ENCODE measurements around the gene MFAP2. TPM values are rescaled to one million over a fixed set of nuclear protein-coding genes. Genes with fewer than 3 reads are reported as not detected.
"Not testable (repeated sequence)": the region's sequence is repeated elsewhere in the genome, so short reads cannot be mapped to it uniquely, and the experiment has no call there.

The MFAP2 gene
- total RNA-seq, 1 donor from 2014 or later: 0.45 TPM

DNA sequence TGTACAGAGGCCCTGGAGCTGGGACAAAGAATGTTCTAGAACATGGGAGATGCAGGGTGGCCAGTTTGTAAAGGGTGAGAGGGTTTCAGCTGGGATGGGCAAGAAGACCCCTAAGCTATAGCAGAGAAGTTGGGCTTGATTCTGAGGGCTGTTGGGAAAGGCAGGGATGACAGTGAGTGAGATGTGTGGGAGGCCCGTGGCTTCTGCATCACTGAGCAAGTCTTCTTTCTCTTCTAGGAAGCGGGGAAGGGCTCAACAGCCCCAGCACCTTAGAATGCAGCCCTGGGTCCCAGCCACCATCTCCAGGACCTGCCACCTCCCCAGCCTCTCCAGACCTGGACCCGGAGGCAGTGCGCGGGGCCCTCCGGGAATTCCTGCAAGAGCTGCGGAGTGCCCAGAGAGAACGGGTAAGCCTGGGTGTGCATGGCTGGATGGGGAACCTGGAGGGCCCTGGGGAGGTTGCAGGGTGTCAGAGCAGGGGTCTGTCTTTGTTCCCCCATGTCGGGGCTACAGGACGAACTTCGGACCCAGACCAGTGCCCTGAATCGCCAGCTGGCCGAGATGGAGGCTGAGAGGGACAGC lies 14.8 kb downstream of the MFAP2 start:
- no peak for DNase-seq (ENCODE audit: low spot score)
- no peak for ATAC-seq

DNA sequence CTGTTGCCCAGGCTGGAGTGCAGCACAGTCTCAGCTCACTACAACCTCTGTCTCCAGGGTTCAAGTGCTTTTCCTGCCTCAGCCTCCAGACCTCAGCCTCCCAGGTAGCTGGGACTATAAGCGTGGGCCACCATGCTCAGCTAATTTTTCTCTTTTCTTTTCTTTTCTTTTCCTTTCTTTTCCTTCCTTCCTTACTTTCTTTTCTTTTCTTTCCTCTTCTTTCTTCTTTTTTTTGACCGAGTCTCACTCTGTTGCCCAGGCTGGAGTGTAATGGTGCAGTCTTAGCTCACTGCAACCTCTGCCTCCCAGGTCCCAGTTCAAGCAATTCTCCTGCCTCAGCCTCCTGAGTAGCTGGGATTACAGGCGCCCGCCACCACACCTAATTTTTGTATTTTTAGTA lies 16.3 kb downstream of the MFAP2 start:
- not testable (repeated sequence) for ATAC-seq; DNase-seq (ENCODE audit: low spot score)

DNA sequence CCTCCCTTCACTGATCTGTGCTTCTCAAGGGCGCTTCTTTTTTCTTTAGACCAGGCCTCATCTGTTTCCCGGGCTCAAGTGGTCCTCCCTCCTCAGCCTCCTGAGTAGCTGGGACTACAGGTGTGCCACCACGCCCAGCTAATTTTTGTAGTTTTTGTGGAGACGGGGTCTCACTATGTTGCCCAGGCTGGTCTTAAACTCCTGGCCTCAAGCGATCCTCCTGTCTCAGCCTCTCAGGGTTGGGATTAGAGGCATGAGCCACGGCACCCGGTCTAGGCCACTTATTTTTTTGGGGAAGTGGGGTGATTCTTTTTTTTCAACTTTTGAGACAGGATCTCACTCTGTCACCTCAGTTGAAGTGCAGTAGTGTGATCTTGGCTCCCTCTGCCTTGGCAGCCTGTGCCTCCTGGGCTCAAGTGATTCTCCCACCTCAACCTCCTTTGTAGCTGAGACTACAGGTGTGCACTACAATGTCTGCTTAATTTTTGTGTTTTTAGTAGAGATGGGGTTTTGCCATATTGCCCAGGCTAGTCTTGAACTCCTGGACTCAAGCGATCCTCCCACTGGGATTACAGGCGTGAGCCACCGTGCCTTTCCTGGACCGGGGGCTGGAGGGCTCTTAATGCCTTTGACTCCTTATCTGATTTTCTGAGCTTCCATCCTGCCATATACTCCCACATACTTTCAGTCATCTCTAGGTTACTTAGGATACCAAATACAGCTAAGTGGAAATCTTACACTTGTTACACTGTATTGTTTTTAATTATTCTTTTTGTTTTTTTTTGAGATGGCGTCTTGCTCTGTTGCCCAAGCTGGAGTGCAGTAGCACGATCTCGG lies 18.9 kb downstream of the MFAP2 start:
- DNase-seq (ENCODE audit: low spot score): no peak
- no peak for ATAC-seq

DNA sequence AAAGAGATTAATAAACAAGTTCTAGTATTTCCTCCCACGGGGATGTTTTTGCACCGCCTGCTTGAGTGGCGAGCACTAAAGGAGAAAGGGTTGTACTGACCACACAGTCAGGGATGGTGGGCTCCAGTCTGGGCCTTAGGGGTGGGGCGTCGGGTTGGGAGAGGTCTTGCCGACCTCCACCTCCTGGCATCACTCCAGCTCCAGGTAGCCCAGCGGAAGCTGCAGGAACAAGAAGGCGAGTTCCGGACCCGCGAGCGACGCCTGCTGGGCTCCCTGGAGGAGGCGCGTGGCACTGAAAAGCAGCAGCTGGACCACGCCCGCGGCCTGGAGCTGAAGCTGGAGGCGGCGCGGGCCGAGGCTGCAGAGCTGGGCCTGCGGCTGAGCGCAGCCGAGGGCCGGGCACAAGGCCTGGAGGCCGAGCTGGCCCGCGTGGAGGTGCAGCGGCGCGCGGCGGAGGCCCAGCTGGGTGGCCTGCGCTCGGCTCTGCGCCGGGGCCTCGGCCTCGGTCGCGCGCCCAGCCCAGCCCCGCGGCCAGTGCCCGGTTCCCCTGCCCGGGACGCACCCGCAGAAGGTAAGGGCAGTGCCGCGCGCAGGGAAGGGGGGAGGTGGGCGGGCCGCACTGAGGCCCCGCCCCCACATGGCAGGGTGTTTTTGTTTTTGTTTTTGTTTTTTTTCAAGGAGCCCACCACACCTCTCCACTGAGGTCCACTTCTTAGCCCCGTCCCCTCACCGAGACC lies 19.7 kb downstream of the MFAP2 start:
- peak; percentile 89 for ATAC-seq
- peak; percentile 86 for DNase-seq (ENCODE audit: low spot score)

DNA sequence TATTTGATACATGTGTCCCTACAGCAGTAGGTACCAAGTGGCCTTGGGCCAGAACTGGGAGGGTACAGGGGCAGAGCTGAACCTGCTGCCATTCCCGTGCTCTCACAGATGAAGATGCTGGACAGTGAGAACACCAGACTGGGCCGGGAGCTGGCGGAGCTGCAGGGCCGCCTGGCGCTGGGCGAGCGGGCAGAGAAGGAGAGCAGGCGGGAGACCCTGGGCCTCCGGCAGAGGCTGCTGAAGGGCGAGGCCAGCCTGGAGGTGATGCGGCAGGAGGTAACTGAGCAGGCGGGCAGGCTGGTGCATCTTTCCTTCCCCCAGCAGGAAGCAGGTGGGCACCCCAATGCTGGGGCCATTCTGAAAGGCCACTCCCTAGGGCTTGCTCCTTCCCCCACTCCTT lies 21.9 kb downstream of the MFAP2 start:
- no peak for DNase-seq (ENCODE audit: low spot score)
- no peak for ATAC-seq

DNA sequence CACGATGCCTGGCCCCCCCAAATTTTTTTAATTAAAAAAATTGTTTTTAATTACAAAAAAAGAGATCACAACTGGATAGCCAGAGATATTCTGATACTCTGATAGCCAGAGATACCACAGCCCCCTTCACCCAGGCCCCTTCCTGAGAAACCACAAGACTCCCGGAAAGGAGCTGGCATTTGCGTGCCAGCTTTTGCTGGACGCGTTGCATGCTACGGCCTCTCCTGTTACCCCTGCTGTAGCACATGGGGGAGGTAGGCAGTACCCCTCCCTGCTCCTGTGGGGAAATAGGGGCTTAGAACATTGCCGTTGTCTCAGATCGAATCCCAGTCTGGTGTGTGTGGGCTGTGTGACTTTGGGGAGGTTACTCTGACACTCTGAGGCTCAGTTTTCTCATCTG lies 22.7 kb downstream of the MFAP2 start:
- DNase-seq (ENCODE audit: low spot score) (no peak), ATAC-seq (no peak)

DNA sequence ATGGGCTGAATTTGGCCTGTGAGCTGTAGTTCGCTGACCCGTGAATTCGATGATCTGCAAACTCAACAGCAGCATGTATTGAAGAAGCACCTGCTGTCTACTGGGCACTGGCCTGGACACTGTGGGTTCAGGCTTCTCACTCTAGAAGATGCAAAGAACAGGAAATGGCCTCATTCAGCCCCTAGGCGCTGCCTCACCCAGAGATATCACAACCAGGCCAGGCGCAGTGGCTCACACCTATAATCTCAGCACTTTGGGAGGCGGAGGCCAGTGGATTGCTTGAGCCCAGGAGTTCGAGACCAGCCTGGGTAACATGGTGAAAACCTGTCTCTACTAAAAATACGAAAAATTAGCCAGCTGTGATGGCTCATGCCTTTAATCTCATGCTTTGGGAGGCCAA lies 23.6 kb downstream of the MFAP2 start:
- ATAC-seq (no peak), DNase-seq (ENCODE audit: low spot score) (no peak)

DNA sequence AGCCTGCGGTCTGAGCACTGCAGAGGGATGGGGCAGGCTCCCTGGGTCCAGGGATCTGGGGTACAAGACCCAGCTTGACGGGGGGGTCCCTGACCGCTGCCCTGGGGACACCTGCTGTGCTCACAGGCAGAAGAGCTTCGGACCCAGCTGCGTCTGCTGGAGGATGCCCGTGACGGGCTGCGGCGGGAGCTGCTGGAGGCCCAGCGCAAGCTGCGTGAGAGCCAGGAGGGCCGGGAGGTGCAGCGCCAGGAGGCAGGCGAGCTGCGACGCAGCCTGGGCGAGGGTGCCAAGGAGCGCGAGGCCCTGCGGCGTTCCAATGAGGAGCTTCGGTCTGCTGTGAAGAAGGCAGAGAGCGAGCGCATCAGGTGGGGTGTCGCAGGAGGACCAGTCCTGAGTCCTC lies 25.2 kb downstream of the MFAP2 start:
- ATAC-seq: no peak
- no peak for DNase-seq (ENCODE audit: low spot score)

DNA sequence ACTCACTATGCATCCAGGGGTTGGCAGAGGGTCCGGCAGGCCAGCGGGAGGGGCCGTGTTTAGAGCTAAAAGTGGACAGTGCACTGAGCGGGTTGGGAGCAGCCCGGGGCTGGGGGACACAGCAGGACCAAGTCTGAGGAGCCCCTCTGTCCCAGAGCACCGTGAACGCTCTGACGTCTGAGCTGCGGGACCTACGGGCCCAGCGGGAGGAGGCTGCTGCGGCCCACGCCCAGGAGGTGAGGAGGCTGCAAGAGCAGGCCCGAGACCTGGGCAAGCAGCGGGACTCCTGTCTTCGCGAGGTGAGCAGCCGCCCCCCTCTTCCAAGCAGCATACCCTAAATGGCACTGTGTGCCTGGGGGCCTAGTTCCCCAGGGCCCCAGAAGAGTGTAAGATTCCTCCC lies 25.8 kb downstream of the MFAP2 start:
- no peak for DNase-seq (ENCODE audit: low spot score)
- no peak for ATAC-seq

DNA sequence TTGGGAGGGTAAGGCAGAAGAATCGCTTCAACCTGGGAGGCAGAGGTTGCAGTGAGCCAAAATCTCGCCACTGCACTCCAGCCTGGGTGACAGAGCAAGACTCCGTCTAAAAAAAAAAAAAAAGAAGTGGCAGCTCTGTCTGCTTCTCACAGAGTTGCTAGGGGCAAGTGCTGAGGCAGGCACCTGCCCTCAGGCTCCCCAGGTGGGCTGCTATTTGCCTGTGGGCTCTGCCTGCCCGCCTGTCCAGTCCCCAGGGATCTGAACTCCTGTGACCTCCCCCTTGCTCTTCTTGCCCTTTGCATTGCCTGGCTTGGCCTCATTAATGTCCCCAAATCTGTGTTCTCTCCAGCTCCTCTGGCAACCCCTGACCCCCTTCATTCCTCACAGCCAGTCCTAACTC lies 28.0 kb downstream of the MFAP2 start:
- not testable (repeated sequence) for ATAC-seq; DNase-seq (ENCODE audit: low spot score)

DNA sequence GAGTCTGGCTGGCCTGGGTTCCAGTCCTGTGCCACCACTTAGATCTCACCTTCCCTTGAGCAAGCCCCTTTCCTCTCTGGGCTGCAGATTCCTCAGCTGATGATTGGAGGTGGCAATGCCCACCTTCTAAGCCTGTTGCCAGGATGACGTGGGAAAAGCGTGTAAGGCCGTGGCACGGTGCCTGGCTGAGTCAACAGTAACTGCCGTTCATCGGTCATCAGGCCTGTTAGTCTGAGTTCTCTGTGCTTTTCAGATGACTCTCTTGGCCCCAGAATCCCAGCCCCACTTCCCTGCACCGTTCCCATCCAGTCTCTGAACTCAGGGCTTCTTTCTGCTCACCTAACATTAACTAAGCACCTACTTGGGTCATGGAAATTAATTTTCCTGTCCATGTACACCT lies 31.4 kb downstream of the MFAP2 start:
- ATAC-seq: peak; percentile 79
- DNase-seq (ENCODE audit: low spot score): peak; percentile 89

DNA sequence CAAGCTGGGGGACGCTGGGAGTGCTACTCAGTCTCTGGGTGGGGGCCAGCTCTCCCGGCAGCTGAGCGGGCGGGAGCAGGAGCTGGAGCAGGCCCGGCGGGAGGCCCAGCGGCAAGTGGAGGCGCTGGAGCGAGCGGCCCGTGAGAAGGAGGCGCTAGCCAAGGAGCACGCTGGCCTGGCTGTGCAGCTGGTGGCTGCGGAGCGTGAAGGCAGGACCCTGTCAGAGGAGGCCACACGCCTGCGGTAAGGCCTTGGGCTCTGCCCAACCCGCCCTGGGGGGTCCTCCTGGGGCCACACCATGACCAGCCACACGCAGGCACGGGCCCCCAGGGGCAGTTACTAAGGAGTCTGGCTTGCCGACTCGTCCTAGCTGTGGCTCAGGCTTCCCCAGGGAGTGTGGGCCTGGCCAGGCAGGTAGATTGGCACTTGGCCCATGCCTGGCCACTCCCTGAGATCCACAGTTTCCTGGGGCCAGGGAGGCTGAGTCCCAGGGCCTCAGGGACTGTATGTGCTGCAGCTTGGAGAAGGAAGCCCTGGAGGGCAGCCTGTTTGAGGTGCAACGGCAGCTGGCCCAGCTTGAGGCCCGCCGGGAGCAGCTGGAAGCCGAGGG lies 32.0 kb downstream of the MFAP2 start:
- peak; percentile 77 for ATAC-seq

DNA sequence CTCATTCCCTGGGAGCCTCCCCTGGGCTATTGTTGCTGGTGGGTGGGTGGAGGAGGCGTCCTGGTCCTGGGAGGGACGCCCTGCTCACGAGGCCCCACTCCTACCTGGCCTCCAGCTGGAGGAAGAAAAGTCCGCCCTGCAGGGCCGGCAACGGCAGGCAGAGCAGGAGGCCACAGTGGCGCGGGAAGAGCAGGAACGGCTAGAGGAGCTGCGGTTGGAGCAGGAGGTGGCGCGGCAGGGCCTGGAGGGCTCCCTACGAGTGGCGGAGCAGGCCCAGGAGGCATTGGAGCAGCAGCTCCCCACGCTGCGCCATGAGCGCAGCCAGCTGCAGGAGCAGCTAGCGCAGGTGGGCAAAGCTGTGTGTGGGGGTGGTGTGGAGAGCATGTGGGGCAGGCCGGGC lies 33.8 kb downstream of the MFAP2 start:
- DNase-seq (ENCODE audit: low spot score): no peak
- ATAC-seq: no peak

More for the DNA sequence above, 32.0 kb downstream of the MFAP2 start:
- DNase-seq (ENCODE audit: low spot score): peak; percentile 64

DNA sequence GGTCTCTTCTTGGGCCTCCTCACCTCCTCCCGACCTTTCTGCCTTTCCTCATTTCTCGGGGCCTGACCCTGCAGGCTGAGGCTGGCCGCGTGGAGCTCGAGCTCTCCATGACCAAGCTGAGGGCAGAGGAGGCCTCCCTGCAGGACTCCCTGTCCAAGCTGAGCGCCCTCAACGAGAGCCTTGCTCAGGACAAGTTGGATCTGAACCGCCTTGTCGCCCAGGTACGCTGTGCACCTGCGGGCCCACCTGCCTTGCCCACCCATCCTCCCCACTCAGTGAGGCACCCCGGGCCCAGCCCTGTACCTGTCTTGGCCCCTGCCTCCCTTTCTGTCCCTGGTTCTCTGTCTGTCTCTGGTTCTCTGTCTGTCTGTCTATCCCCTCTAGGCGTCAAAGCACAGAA lies 34.2 kb downstream of the MFAP2 start:
- DNase-seq (ENCODE audit: low spot score); ATAC-seq: not testable (repeated sequence)

DNA sequence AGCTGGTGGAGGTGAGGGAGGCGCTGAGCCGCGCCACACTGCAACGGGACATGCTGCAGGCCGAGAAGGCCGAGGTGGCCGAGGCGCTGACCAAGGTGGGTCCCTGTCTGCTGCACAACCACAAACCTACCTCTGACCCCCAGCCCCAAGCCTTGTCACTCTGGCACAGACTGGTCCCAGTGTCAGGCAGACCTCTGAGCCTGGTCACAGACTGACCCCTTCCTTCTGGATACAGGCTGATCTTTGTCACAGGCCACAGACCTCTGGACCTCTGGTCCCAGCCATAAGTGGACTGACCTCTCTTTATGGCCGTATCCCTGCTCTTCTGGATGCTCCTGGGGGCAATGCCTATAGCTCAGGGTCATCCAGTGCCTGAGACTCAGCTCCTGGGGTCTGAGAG lies 34.9 kb downstream of the MFAP2 start:
- not testable (repeated sequence) for DNase-seq (ENCODE audit: low spot score); ATAC-seq

DNA sequence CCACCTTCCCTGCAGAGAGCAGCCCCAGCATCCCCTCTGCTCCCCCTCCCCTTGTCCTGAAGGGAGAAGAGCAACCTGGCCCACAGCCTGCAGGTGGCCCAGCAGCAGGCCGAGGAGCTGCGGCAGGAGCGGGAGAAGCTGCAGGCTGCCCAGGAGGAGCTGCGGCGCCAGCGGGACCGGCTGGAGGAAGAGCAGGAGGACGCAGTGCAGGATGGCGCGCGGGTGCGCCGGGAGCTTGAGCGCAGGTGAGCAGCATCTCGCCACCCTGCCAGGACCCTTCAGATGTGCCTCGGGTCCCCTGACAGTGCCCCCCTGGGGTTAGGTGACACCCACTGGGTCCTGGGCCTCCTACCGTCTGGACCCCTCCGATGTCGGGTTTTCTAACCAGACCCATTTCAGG lies 36.4 kb downstream of the MFAP2 start:
- DNase-seq (ENCODE audit: low spot score) (no peak), ATAC-seq (no peak)

DNA sequence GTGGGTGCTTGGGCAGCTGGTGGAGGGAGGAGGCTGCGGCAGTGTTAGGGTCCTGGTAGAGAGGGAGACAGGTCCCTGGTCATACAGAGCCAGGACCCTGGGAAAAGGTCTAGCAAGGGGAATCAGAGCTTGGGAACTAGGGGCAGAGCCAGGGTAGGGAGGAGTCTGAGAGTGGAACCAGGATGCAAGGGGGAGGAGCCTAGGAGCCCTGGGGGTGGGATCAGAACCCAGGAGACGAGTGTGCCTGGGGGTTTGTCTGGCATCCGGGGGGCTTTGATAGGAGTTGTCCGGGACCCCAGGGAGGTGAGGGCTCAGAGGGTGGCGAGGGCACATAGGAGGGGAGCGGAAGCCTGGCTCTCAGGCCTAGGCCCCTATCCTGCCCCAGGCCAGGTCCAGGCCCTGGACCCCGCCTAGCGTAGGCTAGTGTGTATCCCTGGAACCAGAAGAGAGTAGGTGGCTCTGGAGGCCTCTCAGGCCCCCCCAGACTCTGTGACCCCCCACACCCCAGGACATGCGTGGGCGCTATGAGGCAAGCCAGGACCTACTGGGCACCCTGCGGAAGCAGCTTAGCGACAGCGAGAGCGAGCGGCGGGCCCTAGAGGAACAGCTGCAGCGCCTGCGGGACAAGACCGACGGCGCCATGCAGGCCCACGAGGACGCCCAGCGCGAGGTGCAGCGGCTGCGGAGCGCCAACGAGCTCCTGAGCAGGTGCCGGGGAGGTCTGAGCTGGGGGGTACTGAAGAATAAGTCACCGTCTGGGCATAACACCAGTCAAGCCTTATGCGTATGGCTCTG lies 40.8 kb downstream of the MFAP2 start:
- peak; percentile 34 for ATAC-seq
- DNase-seq (ENCODE audit: low spot score): not testable (repeated sequence)

DNA sequence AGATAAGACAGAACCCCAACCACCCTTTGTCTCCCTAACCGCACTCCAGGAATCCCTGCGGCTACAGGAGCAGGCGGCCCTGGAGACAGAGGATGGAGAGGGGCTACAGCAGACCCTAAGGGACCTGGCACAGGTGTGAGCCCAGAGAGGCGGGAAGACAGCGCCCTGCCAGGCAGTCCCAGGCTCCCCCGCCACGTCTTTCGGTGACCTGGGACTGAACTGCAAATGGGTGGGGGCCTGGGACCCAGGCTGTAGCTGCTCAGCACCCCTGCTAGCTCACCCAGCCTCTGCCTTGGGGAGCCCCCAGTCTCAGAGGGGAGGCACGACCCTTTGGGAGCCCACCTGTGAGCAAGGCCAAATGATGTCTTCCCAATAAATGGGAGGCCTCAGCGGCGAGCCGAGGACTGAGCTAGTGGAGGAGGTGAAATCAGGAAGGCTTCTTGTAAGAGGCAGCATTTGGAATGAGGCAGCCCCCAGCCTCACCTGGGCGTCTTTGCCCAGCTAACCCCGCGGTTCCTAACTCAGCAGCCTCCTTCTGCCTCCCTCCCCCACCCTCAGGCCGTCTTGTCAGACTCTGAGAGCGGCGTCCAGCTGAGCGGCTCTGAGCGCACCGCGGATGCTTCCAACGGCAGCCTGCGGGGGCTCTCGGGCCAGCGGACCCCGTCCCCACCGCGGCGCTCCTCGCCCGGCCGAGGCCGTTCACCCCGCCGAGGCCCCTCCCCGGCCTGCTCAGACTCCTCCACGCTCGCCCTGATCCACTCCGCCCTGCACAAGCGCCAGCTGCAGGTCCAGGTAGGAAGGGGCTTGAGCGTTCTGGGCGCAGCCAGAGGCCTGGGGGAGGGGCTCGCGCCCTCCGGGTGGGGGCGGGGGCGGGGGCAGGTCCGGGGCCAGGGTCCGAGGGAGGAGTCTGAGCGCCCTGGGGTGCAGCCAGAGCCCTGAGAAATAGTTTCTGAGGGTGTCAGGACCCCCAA lies 41.8 kb downstream of the MFAP2 start:
- no peak for DNase-seq (ENCODE audit: low spot score)
- peak; percentile 37 for ATAC-seq

DNA sequence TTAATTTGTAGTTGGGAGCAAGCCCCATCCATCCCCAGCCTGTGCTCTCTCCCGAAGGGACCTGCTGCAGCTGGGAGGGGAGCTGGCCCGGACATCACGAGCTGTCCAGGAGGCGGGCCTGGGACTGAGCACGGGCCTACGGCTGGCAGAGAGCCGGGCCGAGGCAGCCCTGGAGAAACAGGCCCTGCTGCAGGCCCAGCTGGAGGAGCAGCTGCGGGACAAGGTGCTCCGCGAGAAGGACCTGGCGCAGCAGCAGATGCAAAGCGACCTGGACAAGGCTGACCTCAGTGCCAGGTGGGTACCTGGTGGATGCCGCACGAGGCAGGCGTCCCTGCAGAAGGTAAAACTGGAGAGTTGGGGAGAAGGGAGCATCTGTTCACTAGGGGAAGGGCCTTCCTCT lies 43.8 kb downstream of the MFAP2 start:
- not testable (repeated sequence) for ATAC-seq; DNase-seq (ENCODE audit: low spot score)

Data from left lobe of liver (tissue), 2 donors.